HG02852 (cell line): Measurements from ENCODE around the gene MKNK2.
"Not testable (repeated sequence)": the region's sequence is repeated elsewhere in the genome, so short reads cannot be mapped to it uniquely, and the experiment has no call there.

Experiments used
- ATAC-seq: cut with Tn5 transposase; IDR thresholded peaks from one replicate; pipeline ENCODE4 v1.9.1; 2021; ENCODE audit warnings: mild to moderate bottlenecking, moderate library complexity; ENCODE audit not compliant: unreplicated experiment

The MKNK2 gene

DNA sequence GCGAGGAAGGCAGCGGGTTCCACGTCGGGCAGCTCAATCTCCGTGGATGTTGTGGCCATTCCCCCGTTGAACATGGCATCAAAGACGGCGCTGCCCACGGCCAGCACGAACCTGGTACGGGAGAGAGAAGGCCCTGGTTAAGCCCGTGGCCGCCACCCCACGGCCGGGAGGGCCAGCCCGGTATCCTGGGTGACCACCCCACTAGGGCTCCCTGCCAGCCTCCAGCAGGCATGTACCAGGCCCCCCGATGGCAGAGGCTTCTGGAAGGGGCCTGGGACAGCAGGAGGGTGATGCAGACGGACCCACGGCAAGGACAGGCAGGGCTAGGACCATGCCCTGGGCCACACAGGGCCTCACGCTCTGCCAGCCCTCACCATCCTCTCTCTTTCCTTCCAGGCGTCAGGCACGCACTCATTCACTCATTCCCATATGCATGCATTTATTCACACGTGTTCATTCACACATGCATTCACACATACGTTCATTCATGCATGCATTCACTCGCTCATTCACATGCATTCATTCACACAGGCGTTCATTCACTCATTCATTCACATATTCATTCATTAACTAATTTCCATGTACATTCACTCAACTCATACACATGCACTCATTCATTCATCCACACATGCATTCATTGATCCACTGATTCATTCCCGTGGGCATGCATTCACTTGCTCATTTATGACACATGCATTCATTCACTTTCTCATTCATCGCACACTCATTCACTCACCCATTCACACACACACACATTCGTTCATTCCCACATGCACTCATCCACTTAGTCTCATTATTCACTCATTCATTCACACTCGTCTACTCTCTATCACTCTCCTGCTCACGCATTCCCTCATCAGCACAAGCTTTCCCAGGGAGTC is 53.5 kb downstream of the MKNK2 start:
- no peak for ATAC-seq

- no peak for ATAC-seq
Observed at GRCh38 chr19:1992759-1993260, 58.2 kb downstream of the MKNK2 start.

DNA sequence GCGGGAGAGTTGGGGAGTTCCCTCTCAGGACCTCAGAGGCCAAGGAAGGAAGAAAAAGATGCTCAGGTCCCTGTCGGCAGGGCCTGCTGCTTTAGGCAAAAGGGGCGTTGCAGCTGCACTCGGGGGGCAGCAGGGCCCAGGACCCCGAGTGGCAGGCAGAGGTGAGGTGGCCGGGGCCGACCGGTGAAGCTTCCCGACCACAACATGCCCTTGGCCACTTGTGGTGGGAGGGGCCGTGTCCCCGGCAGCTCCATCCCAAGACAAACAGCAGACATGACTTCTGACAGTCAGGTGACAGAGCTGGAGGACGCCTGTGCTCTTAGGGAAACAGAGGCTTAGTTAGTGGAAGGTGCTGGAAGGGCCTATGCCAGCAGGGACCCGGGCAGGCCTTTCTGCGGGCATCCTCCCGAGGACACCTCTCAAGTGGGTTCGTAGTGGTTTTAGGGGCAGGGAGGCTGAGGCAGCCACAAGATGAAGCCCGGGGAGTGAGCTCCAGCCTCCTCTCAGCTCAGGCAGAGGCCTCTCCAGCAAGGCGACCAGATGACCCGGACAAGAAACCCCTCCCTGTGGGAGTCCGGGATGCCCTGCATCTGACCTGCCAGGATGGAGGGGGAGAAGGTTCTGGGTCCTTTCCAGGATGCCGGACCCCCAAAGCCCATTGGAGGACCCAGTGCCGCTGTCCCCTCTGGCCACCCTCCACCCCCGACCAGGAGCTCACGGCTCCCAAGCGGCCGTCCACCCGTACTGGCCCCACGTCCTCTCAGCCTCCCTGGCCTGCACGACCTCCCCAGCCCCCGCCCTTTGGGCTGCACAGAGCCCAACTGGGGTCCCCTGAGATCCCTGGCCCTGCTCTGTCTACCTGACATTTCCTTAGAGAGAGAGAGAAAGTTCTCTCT is 59.8 kb downstream of the MKNK2 start:
- no peak for ATAC-seq

DNA sequence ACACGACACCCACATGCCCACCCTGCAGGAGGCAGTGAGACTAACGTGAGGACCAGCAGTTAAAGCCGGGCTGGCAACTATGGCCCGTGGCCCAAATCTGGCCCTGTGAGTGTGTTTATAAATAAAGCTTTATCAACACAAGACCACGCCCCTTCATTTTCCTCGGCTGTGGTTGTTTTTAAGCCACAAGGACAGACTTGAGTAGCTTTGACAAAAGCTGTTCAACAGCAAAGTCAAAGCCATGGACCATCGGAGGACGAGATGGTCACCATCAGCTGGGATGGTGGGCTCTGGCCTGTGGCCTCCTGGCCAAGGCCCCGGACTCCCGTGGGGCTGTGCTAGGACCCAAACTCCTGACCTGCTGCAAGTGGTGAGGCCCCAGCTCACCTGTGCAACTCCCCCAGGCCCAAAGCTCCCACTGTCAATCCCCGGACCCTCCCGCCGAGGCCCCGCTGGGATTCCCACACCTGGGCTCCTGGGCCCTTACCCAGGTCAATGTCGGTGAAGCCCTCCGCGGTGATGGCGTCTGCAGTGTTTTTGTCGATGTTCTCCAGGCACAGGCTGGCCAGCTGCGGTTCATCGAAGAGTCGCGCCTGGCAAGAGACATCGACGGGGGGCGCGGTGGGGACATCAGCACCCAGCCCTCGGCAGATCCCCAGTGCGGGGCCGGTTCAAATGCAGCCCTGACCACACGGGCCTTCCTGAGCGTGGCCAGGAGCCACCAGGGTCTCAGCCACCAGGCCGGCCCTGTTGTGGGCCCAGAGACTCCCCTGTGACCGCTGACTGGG is 60.6 kb downstream of the MKNK2 start:
- ATAC-seq = no peak

- no peak for ATAC-seq
Observed at GRCh38 chr19:1989513-1990229, 61.4 kb downstream of the MKNK2 start.

- ATAC-seq = not testable (repeated sequence)
Observed at GRCh38 chr19:1988464-1988863, 62.6 kb downstream of the MKNK2 start.
